ENCODE data around the gene TXLNB. TPM values are rescaled to one million over a fixed set of nuclear protein-coding genes. Genes with fewer than 3 reads are reported as not detected.

Gene TXLNB
- total RNA-seq, 2 experiments from 2014 or later: 7.9 to 12.4 TPM

GRCh38 chr6:139284789-139285188 lies 7.0 kb downstream of the TXLNB start:
- DNase-seq (ENCODE audit: low spot score): no peak
- Histone ChIP-seq H4K20me1 (ENCODE audit: insufficient read depth, low read length) (no peaks in the 10 kb centered on the region), H3K4me2 (ENCODE audit: low read length) (no peak overlapping the region), H3K9me2 (ENCODE audit: insufficient read depth, low read length) (no peaks in the 10 kb centered on the region), H3K4me1 (ENCODE audit: insufficient read depth, low read length, poor library complexity, severe bottlenecking) (peaks cover 53% of the 10 kb centered on the region), H3K27ac (ENCODE audit: low read depth, low read length, poor library complexity, severe bottlenecking) (no peak overlapping the region), H3K4me3 (ENCODE audit: low read depth, low read length, poor library complexity, severe bottlenecking) (no peak overlapping the region), H3K9me3 (ENCODE audit: low read length) (no peaks in the 10 kb centered on the region), H3K36me3 (ENCODE audit: insufficient read depth, low read length) (peaks cover 29% of the 10 kb centered on the region), H3K79me2 (ENCODE audit: insufficient read depth, low read depth, low read length) (peaks cover 33% of the 10 kb centered on the region; the same call in 1 of the 2 replicates), H2AFZ (ENCODE audit: low read length) (no peak overlapping the region)
- TF ChIP-seq, protein P1, sequence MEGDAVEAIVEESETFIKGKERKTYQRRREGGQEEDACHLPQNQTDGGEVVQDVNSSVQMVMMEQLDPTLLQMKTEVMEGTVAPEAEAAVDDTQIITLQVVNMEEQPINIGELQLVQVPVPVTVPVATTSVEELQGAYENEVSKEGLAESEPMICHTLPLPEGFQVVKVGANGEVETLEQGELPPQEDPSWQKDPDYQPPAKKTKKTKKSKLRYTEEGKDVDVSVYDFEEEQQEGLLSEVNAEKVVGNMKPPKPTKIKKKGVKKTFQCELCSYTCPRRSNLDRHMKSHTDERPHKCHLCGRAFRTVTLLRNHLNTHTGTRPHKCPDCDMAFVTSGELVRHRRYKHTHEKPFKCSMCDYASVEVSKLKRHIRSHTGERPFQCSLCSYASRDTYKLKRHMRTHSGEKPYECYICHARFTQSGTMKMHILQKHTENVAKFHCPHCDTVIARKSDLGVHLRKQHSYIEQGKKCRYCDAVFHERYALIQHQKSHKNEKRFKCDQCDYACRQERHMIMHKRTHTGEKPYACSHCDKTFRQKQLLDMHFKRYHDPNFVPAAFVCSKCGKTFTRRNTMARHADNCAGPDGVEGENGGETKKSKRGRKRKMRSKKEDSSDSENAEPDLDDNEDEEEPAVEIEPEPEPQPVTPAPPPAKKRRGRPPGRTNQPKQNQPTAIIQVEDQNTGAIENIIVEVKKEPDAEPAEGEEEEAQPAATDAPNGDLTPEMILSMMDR (conservative IDR thresholded peaks at IDR 0.05; ENCODE audit: low read length): no peak
- no peak for TF ChIP-seq EZH2phosphoT487 (IDR thresholded peaks at IDR 0.05; ENCODE audit: borderline replicate concordance, low read depth, low read length)
- no TSS peak for BruUV-seq (replicated peaks)
- ChIA-PET CTCF (ENCODE audit: unreplicated experiment) (no interaction called here), POLR2A (interaction anchor here (0.9 to 2.2 kb wide), 2 partner anchors 14 to 21 kb away, joined by 3 to 5 read pairs; no protein-coding TSS in a partner anchor)
- intact Hi-C loops (cut with micrococcal nuclease; ENCODE audit: unreplicated experiment): no loop called here

- H3K79me2 ChIP-seq (ENCODE audit: insufficient read depth, low read depth, low read length): peaks cover 33% of the 10 kb centered on the region; the same call in 1 of the 2 replicates
- TF ChIP-seq, protein P1 (conservative IDR thresholded peaks at IDR 0.05; ENCODE audit: low read length): no peak
- TF ChIP-seq EZH2phosphoT487 (IDR thresholded peaks at IDR 0.05; ENCODE audit: borderline replicate concordance, low read depth, low read length): no peak
- H3K4me2 ChIP-seq (ENCODE audit: low read length): no peak overlapping the region
- BruUV-seq (replicated peaks): no TSS peak
- H4K20me1 ChIP-seq (ENCODE audit: insufficient read depth, low read length): no peaks in the 10 kb centered on the region
- H3K36me3 ChIP-seq (ENCODE audit: insufficient read depth, low read length): peaks cover 16% of the 10 kb centered on the region
- H3K4me1 ChIP-seq (ENCODE audit: insufficient read depth, low read length, poor library complexity, severe bottlenecking): peaks cover 55% of the 10 kb centered on the region
- no peak overlapping the region for H3K4me3 ChIP-seq (ENCODE audit: low read depth, low read length, poor library complexity, severe bottlenecking)
- ChIA-PET POLR2A (interaction anchor here (1.0 to 2.2 kb wide), 3 partner anchors 12 to 45 kb away, joined by 3 to 5 read pairs (median 4); no protein-coding TSS in a partner anchor), CTCF (ENCODE audit: unreplicated experiment) (no interaction called here)
- no peak overlapping the region for H2AFZ ChIP-seq (ENCODE audit: low read length)
- no peak overlapping the region for H3K27ac ChIP-seq (ENCODE audit: low read depth, low read length, poor library complexity, severe bottlenecking)
- no peak for DNase-seq (ENCODE audit: low spot score)
- intact Hi-C loops (cut with micrococcal nuclease; ENCODE audit: unreplicated experiment): no loop called here
- no peaks in the 10 kb centered on the region for H3K9me2 ChIP-seq (ENCODE audit: insufficient read depth, low read length)
- H3K9me3 ChIP-seq (ENCODE audit: low read length): no peaks in the 10 kb centered on the region
These were observed 9.1 kb downstream of the TXLNB start for GRCh38 chr6:139282684-139283083.

GRCh38 chr6:139278190-139278589 lies 13.6 kb downstream of the TXLNB start:
- peaks cover 71% of the 10 kb centered on the region for H3K79me2 ChIP-seq (ENCODE audit: insufficient read depth, low read depth, low read length)
- TF ChIP-seq EZH2phosphoT487 (IDR thresholded peaks at IDR 0.05; ENCODE audit: borderline replicate concordance, low read depth, low read length): no peak
- TF ChIP-seq, protein P1 (conservative IDR thresholded peaks at IDR 0.05; ENCODE audit: low read length): no peak
- ChIA-PET CTCF (ENCODE audit: unreplicated experiment) (interaction anchor here (1.8 kb wide), 1 partner anchor 59 kb away, joined by 4 read pairs; no protein-coding TSS in a partner anchor), POLR2A (interaction anchor here (0.5 to 3.9 kb wide), 13 partner anchors 9 to 148 kb away, joined by 3 to 32 read pairs (median 4); no protein-coding TSS in a partner anchor)
- no peak overlapping the region for H3K4me3 ChIP-seq (ENCODE audit: low read depth, low read length, poor library complexity, severe bottlenecking)
- no peaks in the 10 kb centered on the region for H4K20me1 ChIP-seq (ENCODE audit: insufficient read depth, low read length)
- peak overlapping the region; percentile 96 for H3K4me2 ChIP-seq (ENCODE audit: low read length)
- H2AFZ ChIP-seq (ENCODE audit: low read length): no peak overlapping the region; the same call in 1 of the 2 replicates
- peaks cover 89% of the 10 kb centered on the region for H3K4me1 ChIP-seq (ENCODE audit: insufficient read depth, low read length, poor library complexity, severe bottlenecking)
- no peak for DNase-seq (ENCODE audit: low spot score)
- H3K27ac ChIP-seq (ENCODE audit: low read depth, low read length, poor library complexity, severe bottlenecking): peak overlapping the region; percentile 89
- intact Hi-C loops (cut with micrococcal nuclease; ENCODE audit: unreplicated experiment): loop anchor here (2.0 to 5.0 kb wide), 2 partner anchors 87 to 291 kb away; partner anchors contain the start of gene REPS1
- H3K9me2 ChIP-seq (ENCODE audit: insufficient read depth, low read length): no peaks in the 10 kb centered on the region
- H3K36me3 ChIP-seq (ENCODE audit: insufficient read depth, low read length): no peaks in the 10 kb centered on the region
- BruUV-seq (replicated peaks): no TSS peak
- H3K9me3 ChIP-seq (ENCODE audit: low read length): no peaks in the 10 kb centered on the region

Measured in OCI-LY7 (cell line).